Mesodermal cell (in vitro differentiated cells): ENCODE measurements around the gene EMP3.
"Not testable (repeated sequence)": the region's sequence is repeated elsewhere in the genome, so short reads cannot be mapped to it uniquely, and the experiment has no call there.

Experiments used
- H3K27ac ChIP-seq: 2 replicates; pipeline ENCODE4 v1.7.0; 2013; ENCODE audit warnings: mild to moderate bottlenecking, low read depth, low read length, moderate library complexity; ENCODE audit not compliant: severe bottlenecking
- H3K36me3 ChIP-seq: 2 replicates; pipeline ENCODE4 v1.7.1; 2013; ENCODE audit warnings: mild to moderate bottlenecking, low read length, moderate library complexity; ENCODE audit not compliant: control insufficient read depth, insufficient read depth
- H3K4me1 ChIP-seq: one replicate; pipeline ENCODE4 v1.7.1; 2013; ENCODE audit warnings: mild to moderate bottlenecking, low read length; ENCODE audit not compliant: insufficient read depth, control insufficient read depth, poor library complexity, severe bottlenecking
- H3K4me3 ChIP-seq: 2 replicates; pipeline ENCODE4 v1.7.0; 2013; ENCODE audit warnings: low read length, control low read depth, mild to moderate bottlenecking; ENCODE audit not compliant: insufficient read depth, poor library complexity, severe bottlenecking; ENCODE audit errors: extremely low read depth
- H3K9me3 ChIP-seq: 2 replicates; pipeline ENCODE4 v1.7.1; 2013; ENCODE audit warnings: mild to moderate bottlenecking, low read length, moderate library complexity; ENCODE audit not compliant: control insufficient read depth
- WGBS, 2 experiments: methylation state at CpG; one replicate each; pipeline ENCODE4 v1.1.5; 2013; ENCODE audit warnings: missing lambda C conversion rate in 2 of 2; ENCODE audit not compliant: insufficient coverage in 2 of 2; 5-methylcytosine and 5-hydroxymethylcytosine counted together

The EMP3 gene

GRCh38 chr19:48315712-48316111 is 9.6 kb upstream of the EMP3 start:
- Histone ChIP-seq H3K27ac (no peak overlapping the region), H3K36me3 (no peaks in the 10 kb centered on the region), H3K4me1 (peaks cover 4% of the 10 kb centered on the region), H3K9me3 (no peaks in the 10 kb centered on the region), H3K4me3 (no peak overlapping the region)
- WGBS, 2 experiments: 92 to 94% methylated on average over 2 of the region's 7 CpGs

- not testable (repeated sequence) for H3K9me3 ChIP-seq, H3K4me3 ChIP-seq, H3K4me1 ChIP-seq, H3K36me3 ChIP-seq, H3K27ac ChIP-seq
- WGBS, 2 experiments: 88 to 92% methylated on average over 2 to 9 of the region's 9 CpGs
Observed at GRCh38 chr19:48317708-48317960, 7.7 kb upstream of the EMP3 start.

GRCh38 chr19:48318286-48318987 is 6.9 kb upstream of the EMP3 start:
- peaks cover 11% of the 10 kb centered on the region for H3K4me1 ChIP-seq
- no peaks in the 10 kb centered on the region for H3K36me3 ChIP-seq
- no peaks in the 10 kb centered on the region for H3K9me3 ChIP-seq
- H3K4me3 ChIP-seq: no peak overlapping the region
- 92% methylated on average over 16 to 20 of the region's 21 CpGs for WGBS, 2 experiments
- no peak overlapping the region for H3K27ac ChIP-seq

- H3K36me3 ChIP-seq: no peaks in the 10 kb centered on the region
- H3K4me1 ChIP-seq: peaks cover 14% of the 10 kb centered on the region
- no peaks in the 10 kb centered on the region for H3K9me3 ChIP-seq
- H3K4me3 ChIP-seq: no peak overlapping the region
- WGBS, 2 experiments: 64 to 66% methylated on average over 5 to 8 of the region's 16 CpGs
- peak overlapping the region; percentile 67 for H3K27ac ChIP-seq
Observed at GRCh38 chr19:48319647-48320541, 5.5 kb upstream of the EMP3 start.

GRCh38 chr19:48321372-48321621 is 4.1 kb upstream of the EMP3 start:
- H3K4me1 ChIP-seq: peaks cover 14% of the 10 kb centered on the region
- H3K36me3 ChIP-seq: no peaks in the 10 kb centered on the region
- H3K27ac ChIP-seq: peak overlapping the region; percentile 96
- H3K9me3 ChIP-seq: no peaks in the 10 kb centered on the region
- peak overlapping the region; percentile 51 for H3K4me3 ChIP-seq
- 0 to 2% methylated on average over 16 to 21 of the region's 22 CpGs for WGBS, 2 experiments

- H3K4me3 ChIP-seq: peak overlapping the region; percentile 51
- no peaks in the 10 kb centered on the region for H3K9me3 ChIP-seq
- peaks cover 5% of the 10 kb centered on the region for H3K36me3 ChIP-seq
- WGBS, 2 experiments: 7% methylated on average over 49 to 53 of the region's 63 CpGs
- H3K4me1 ChIP-seq: peaks cover 14% of the 10 kb centered on the region
- peak overlapping the region; percentile 96 for H3K27ac ChIP-seq
Observed at GRCh38 chr19:48321622-48322591, 3.4 kb upstream of the EMP3 start.

- no peak overlapping the region for H3K4me3 ChIP-seq
- no peak overlapping the region for H3K27ac ChIP-seq
- H3K36me3 ChIP-seq: peaks cover 45% of the 10 kb centered on the region
- peaks cover 5% of the 10 kb centered on the region for H3K9me3 ChIP-seq
- WGBS, 2 experiments: 75 to 87% methylated on average over 6 to 8 of the region's 15 CpGs
- H3K4me1 ChIP-seq: peaks cover 4% of the 10 kb centered on the region
Observed at GRCh38 chr19:48329167-48329891, 4.0 kb downstream of the EMP3 start.

- WGBS, 2 experiments: 82 to 94% methylated on average over 35 to 39 of the region's 41 CpGs
- peaks cover 5% of the 10 kb centered on the region for H3K9me3 ChIP-seq
- H3K36me3 ChIP-seq: peaks cover 45% of the 10 kb centered on the region
- H3K27ac ChIP-seq: no peak overlapping the region
- peaks cover 4% of the 10 kb centered on the region for H3K4me1 ChIP-seq
- H3K4me3 ChIP-seq: no peak overlapping the region
Observed at GRCh38 chr19:48330012-48330681, 4.8 kb downstream of the EMP3 start.

GRCh38 chr19:48332351-48332661 is 7.0 kb downstream of the EMP3 start:
- 87 to 88% methylated on average over 3 to 6 of the region's 6 CpGs for WGBS, 2 experiments
- peaks cover 4% of the 10 kb centered on the region for H3K9me3 ChIP-seq
- no peak overlapping the region for H3K4me3 ChIP-seq
- peaks cover 36% of the 10 kb centered on the region for H3K36me3 ChIP-seq
- peak overlapping the region; percentile 26 for H3K27ac ChIP-seq
- peaks cover 4% of the 10 kb centered on the region for H3K4me1 ChIP-seq
